Endothelial cell of umbilical vein (primary cell): ENCODE measurements around the gene B4GALNT1.

Experiments used
- EZH2 ChIP-seq: IDR thresholded peaks from 2 replicates; pipeline ENCODE4 v1.6.1; 2012; ENCODE audit warnings: borderline replicate concordance, low read depth, mild to moderate bottlenecking, moderate library complexity, low read length, inconsistent platforms; ENCODE audit not compliant: severe bottlenecking
- POLR2A ChIP-seq: IDR thresholded peaks from 2 replicates; pipeline ENCODE4 v1.6.1; 2012; ENCODE audit warnings: low read depth, mild to moderate bottlenecking, control low read depth, low read length
- POLR2AphosphoS5 ChIP-seq: IDR thresholded peaks from 2 replicates; pipeline ENCODE4 v1.6.1; 2012; ENCODE audit warnings: low read depth, mild to moderate bottlenecking, control low read depth, low read length, moderate library complexity; ENCODE audit not compliant: insufficient read depth
- TF ChIP-seq, protein P1 (sequence below), 2 donors: IDR thresholded peaks; 1 replicate in 1 of 2; 2 replicates in 1 of 2; pipeline ENCODE4 v1.5.1; 2011; ENCODE audit warnings: low read length in 2 of 2, mild to moderate bottlenecking in 2 of 2, moderate library complexity in 2 of 2, control low read depth in 1 of 2, inconsistent platforms in 1 of 2, low read depth in 1 of 2; ENCODE audit not compliant: insufficient read depth in 1 of 2; ENCODE audit errors: extremely low read depth in 1 of 2

GRCh38 chr12:57603815-57604453 is 29.1 kb downstream of the B4GALNT1 start:
- TF ChIP-seq, protein P1, sequence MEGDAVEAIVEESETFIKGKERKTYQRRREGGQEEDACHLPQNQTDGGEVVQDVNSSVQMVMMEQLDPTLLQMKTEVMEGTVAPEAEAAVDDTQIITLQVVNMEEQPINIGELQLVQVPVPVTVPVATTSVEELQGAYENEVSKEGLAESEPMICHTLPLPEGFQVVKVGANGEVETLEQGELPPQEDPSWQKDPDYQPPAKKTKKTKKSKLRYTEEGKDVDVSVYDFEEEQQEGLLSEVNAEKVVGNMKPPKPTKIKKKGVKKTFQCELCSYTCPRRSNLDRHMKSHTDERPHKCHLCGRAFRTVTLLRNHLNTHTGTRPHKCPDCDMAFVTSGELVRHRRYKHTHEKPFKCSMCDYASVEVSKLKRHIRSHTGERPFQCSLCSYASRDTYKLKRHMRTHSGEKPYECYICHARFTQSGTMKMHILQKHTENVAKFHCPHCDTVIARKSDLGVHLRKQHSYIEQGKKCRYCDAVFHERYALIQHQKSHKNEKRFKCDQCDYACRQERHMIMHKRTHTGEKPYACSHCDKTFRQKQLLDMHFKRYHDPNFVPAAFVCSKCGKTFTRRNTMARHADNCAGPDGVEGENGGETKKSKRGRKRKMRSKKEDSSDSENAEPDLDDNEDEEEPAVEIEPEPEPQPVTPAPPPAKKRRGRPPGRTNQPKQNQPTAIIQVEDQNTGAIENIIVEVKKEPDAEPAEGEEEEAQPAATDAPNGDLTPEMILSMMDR (IDR thresholded peaks at IDR 0.05; ENCODE audit: extremely low read depth in 1 of 2, insufficient read depth in 1 of 2, low read depth in 1 of 2, low read length in 2 of 2) = no peak
- TF ChIP-seq EZH2 (no peak), POLR2A (no peak), POLR2AphosphoS5 (no peak)
